DND-41 (cell line): ENCODE data around the gene CXCR5.

Experiments
- EZH2 ChIP-seq: IDR thresholded peaks from 3 replicates; pipeline ENCODE4 v1.6.1; 2012; ENCODE audit warnings: borderline replicate concordance, low read depth, mild to moderate bottlenecking, moderate library complexity, low read length, inconsistent platforms; ENCODE audit not compliant: severe bottlenecking
- TF ChIP-seq, protein P1 (sequence below): IDR thresholded peaks from 2 replicates; pipeline ENCODE4 v1.5.1; 2012; ENCODE audit warnings: borderline replicate concordance, low read length, moderate library complexity, mild to moderate bottlenecking; ENCODE audit not compliant: poor library complexity, severe bottlenecking; ENCODE audit errors: extremely low read depth

DNA sequence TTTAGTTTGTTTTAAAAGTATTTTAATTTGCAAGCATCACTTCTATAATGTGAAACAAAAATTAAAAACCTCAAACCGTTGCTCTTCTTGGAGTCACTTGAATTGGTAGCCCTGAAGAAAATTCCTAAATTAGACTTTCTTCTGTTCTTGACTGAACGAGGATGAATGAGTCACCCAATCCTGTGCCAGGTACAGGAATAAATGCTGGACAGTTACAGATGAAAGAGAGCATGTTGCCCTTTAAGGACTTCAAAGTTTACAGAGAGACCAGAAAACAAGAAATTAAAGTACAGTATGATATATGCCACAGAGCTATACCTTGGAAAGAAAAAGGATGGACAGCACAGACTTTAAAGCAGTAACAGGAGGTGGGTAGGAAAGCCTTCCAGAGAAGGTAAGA is 41.3 kb upstream of the CXCR5 start:
- TF ChIP-seq, protein P1, sequence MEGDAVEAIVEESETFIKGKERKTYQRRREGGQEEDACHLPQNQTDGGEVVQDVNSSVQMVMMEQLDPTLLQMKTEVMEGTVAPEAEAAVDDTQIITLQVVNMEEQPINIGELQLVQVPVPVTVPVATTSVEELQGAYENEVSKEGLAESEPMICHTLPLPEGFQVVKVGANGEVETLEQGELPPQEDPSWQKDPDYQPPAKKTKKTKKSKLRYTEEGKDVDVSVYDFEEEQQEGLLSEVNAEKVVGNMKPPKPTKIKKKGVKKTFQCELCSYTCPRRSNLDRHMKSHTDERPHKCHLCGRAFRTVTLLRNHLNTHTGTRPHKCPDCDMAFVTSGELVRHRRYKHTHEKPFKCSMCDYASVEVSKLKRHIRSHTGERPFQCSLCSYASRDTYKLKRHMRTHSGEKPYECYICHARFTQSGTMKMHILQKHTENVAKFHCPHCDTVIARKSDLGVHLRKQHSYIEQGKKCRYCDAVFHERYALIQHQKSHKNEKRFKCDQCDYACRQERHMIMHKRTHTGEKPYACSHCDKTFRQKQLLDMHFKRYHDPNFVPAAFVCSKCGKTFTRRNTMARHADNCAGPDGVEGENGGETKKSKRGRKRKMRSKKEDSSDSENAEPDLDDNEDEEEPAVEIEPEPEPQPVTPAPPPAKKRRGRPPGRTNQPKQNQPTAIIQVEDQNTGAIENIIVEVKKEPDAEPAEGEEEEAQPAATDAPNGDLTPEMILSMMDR = no peak
- no peak for TF ChIP-seq EZH2
